Measurements from ENCODE around the gene MLST8. TPM values are rescaled to one million over a fixed set of nuclear protein-coding genes. Genes with fewer than 3 reads are reported as not detected.

MLST8 gene
- polyA plus RNA-seq, 3 donors, result 29.9 to 54.3 (median 30.5) TPM

DNA sequence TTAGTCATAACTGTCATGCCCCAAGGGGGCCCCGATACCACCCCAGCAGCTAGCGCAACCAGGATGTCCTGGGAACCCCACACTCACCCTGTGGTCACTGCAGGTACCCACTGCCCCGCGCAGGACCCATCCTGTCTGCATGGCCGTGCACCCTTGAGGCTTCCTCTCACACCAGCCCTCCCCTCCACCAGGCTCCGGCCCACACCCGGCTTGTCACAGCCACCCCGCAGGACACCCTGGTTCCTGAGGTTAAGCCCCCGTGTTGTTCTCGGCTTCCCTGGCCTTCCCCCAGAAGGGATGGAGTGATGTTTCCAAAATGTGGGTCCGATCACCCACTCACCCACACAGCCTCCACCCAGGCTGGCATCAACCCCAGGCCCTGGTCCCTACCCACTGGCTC, 38.5 kb downstream of the MLST8 start:
- Histone ChIP-seq H3K4me1 (ENCODE audit: control insufficient read depth in 1 of 2, insufficient read depth in 2 of 2, low read length in 2 of 2) (no peaks in the 10 kb centered on the region), H3K36me3 (replicated peaks in 1 of 2; ENCODE audit: control insufficient read depth in 1 of 2, insufficient read depth in 2 of 2, low read length in 2 of 2) (peaks cover 47 to 55% of the 10 kb centered on the region in 2 donors), H4K20me1 (ENCODE audit: insufficient read depth, low read length) (peaks cover 1% of the 10 kb centered on the region), H3K79me2 (ENCODE audit: insufficient read depth, low read length) (peaks cover 5% of the 10 kb centered on the region), H3K27ac (ENCODE audit: low read depth in 1 of 2, low read length in 2 of 2) (no peak overlapping the region), H3K4me3 (replicated peaks in 1 of 3; ENCODE audit: low read depth in 2 of 3, low read length in 3 of 3) (no peak overlapping the region), H2AFZ (ENCODE audit: insufficient read depth, low read depth, low read length, poor library complexity, severe bottlenecking) (no peak overlapping the region), H3K9ac (ENCODE audit: insufficient read depth, low read length, poor library complexity, severe bottlenecking) (no peak overlapping the region), H3K9me3 (replicated peaks in 1 of 2; ENCODE audit: control insufficient read depth in 1 of 2, insufficient read depth in 1 of 2, low read length in 2 of 2) (no peaks in the 10 kb centered on the region), H3K27me3 (ENCODE audit: control insufficient read depth in 2 of 2, insufficient read depth in 2 of 2, low read length in 2 of 2) (peaks cover 0 to 1% of the 10 kb centered on the region in 2 donors), H3K4me2 (replicated peaks; ENCODE audit: extremely low read depth, low read length, poor library complexity, severe bottlenecking) (no peak overlapping the region)
- DNase-seq, result no peak
- Mint-ChIP-seq H3K36me3 (peaks cover 42 to 76% of the 10 kb centered on the region in 2 donors), H3K27me3 (ENCODE audit: low read depth in 3 of 3) (peaks cover 4 to 7% (median 5%) of the 10 kb centered on the region in 3 donors), H3K27ac (no peak overlapping the region), H3K4me1 (peaks cover 3% of the 10 kb centered on the region), H3K4me3 (no peak overlapping the region), H3K9me3 (peaks cover 0 to 3% (median 0%) of the 10 kb centered on the region in 7 donors)
- no peak for TF ChIP-seq CTCF (IDR thresholded peaks at IDR 0.05)
- WGBS (ENCODE audit: insufficient coverage), result 89% methylated on average over 5 of the region's 11 CpGs
- intact Hi-C loops (cut with micrococcal nuclease), result loop anchor here in 1 of 2 donors (10.0 kb wide), 1 partner anchor 239 kb away; the partner anchor contains the start of gene ZNF598

- Mint-ChIP-seq H3K4me1 (peaks cover 3% of the 10 kb centered on the region), H3K27ac (no peak overlapping the region), H3K4me3 (no peak overlapping the region), H3K36me3 (peaks cover 42 to 75% of the 10 kb centered on the region in 2 donors), H3K9me3 (peaks cover 0 to 3% (median 0%) of the 10 kb centered on the region in 7 donors), H3K27me3 (ENCODE audit: low read depth in 3 of 3) (peaks cover 2 to 4% (median 3%) of the 10 kb centered on the region in 3 donors)
- no peak overlapping the region for H3K27ac ChIP-seq (ENCODE audit: low read depth in 1 of 2, low read length in 2 of 2)
- H2AFZ ChIP-seq (ENCODE audit: insufficient read depth, low read depth, low read length, poor library complexity, severe bottlenecking), result no peak overlapping the region
- DNase-seq, result no peak
- TF ChIP-seq CTCF (IDR thresholded peaks at IDR 0.05), result no peak
- H3K79me2 ChIP-seq (ENCODE audit: insufficient read depth, low read length), result peaks cover 5% of the 10 kb centered on the region
- H3K4me3 ChIP-seq (replicated peaks in 1 of 3; ENCODE audit: low read depth in 2 of 3, low read length in 3 of 3), result no peak overlapping the region
- peaks cover 47 to 54% of the 10 kb centered on the region in 2 donors for H3K36me3 ChIP-seq (replicated peaks in 1 of 2; ENCODE audit: control insufficient read depth in 1 of 2, insufficient read depth in 2 of 2, low read length in 2 of 2)
- H3K4me2 ChIP-seq (replicated peaks; ENCODE audit: extremely low read depth, low read length, poor library complexity, severe bottlenecking), result no peak overlapping the region
- no peaks in the 10 kb centered on the region for H4K20me1 ChIP-seq (ENCODE audit: insufficient read depth, low read length)
- H3K9ac ChIP-seq (ENCODE audit: insufficient read depth, low read length, poor library complexity, severe bottlenecking), result no peak overlapping the region
- intact Hi-C loops (cut with micrococcal nuclease), result loop anchor here in 1 of 2 donors (10.0 kb wide), 1 partner anchor 240 kb away; the partner anchor contains the start of gene ZNF598
- no peaks in the 10 kb centered on the region for H3K9me3 ChIP-seq (replicated peaks in 1 of 2; ENCODE audit: control insufficient read depth in 1 of 2, insufficient read depth in 1 of 2, low read length in 2 of 2)
- H3K27me3 ChIP-seq (ENCODE audit: control insufficient read depth in 2 of 2, insufficient read depth in 2 of 2, low read length in 2 of 2), result no peaks in the 10 kb centered on the region
- H3K4me1 ChIP-seq (ENCODE audit: control insufficient read depth in 1 of 2, insufficient read depth in 2 of 2, low read length in 2 of 2), result no peaks in the 10 kb centered on the region
- WGBS (ENCODE audit: insufficient coverage), result 89% methylated on average over 8 of the region's 17 CpGs
These were observed 39.0 kb downstream of the MLST8 start for GRCh38 chr16:2244301-2244700.

Data from CD14-positive monocyte (primary cell).